ENCODE data around the gene IGF2R. TPM values are rescaled to one million over a fixed set of nuclear protein-coding genes. Genes with fewer than 3 reads are reported as not detected.
"Not testable (repeated sequence)": the region's sequence is repeated elsewhere in the genome, so short reads cannot be mapped to it uniquely, and the experiment has no call there.

Gene IGF2R
- total RNA-seq = 10 to 100 TPM; 57.4 to 59.8 TPM

DNA sequence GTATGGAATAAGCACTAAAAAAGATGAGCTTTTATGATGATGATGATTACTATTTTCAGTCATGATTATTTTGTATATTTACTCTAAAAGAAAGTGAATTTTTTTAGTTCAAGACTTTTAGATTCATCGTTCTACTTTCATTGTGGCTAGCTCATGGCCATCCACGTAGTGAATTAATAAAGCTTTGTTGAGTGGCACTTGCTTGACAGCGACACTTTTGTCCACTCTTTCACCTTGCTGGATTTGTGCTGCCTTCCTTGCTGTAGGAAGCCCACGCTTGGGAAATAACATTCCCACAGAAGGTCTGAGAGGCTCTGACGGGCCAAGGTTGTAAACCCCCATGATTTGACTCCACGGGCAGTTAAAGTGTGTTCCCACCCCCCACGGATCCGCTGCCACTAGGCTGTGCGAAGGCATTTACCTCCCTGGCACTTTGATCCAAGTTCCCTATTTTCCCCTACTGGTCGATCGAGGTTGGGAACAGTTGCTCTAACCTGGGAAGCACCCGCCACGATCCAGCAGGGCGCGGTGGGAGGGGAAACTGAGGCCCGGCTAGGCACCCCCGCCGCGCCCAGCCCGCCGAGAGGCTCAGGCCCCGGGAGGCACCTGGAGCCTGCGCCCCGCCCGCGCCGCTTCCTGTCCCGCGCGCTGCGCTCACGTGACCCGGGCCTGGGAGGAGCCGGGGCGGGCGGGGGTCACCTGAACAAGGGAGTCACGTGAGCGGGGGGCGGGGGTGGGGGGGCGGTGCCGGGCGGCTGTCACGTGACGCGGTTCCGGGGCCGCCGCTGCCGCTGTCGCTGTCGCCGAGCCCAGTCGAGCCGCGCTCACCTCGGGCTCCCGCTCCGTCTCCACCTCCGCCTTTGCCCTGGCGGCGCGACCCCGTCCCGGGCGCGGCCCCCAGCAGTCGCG is at the start of gene IGF2R:
Gene IGF2R, plus strand, starts transcription at position 788 of the 909 bp plus-strand sequence. CDS start 165 bp downstream, outside the sequence.
- peak within 1 kb of the TSS; percentile 94 for H3K27ac Mint-ChIP-seq
- peak within 1 kb of the TSS; percentile 92 for H3K4me3 Mint-ChIP-seq
- peaks cover 19% of the 10 kb centered on the region for H3K36me3 Mint-ChIP-seq (ENCODE audit: low read depth)
- ATAC-seq (peak; percentile 89), DNase-seq (peak; percentile 95)
- ChIA-PET CTCF (interaction anchor here (0.7 to 1.6 kb wide), 7 partner anchors 8 to 115 kb away, joined by 3 to 5 read pairs (median 4); no protein-coding TSS in a partner anchor), POLR2A (interaction anchor here (0.7 to 4.9 kb wide), 12 partner anchors 12 to 242 kb away, joined by 3 to 69 read pairs (median 4); partner anchors contain the start of genes MRPL18, TCP1 and WTAP)
- H3K4me1 Mint-ChIP-seq (ENCODE audit: low read depth) = peaks cover 41% of the 10 kb centered on the region
- H3K27me3 Mint-ChIP-seq (ENCODE audit: low read depth) = peaks cover 17% of the 10 kb centered on the region
- H3K9me3 Mint-ChIP-seq (ENCODE audit: insufficient read depth) = no peaks in the 10 kb centered on the region

DNA sequence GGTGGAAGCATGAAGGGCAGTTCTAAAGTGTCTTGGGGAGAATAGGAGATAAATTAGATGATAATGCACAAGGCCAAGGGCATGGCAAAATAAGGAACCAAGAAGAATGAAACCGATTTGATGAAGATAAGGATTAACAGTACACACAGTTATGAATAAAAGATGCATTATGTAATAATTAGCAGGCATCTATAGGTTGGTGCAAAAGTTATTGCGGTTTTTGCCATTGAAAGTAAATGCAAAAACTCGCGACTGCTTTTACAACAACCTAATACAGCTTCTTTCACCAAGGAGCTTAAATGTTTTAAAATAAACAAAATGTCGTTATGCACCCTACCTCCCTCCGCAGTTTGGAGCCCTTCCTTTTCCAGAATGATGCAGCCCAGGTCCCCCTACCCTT is 49.1 kb upstream of the IGF2R start:
- Mint-ChIP-seq H3K27ac (no peak overlapping the region), H3K4me3 (no peak overlapping the region), H3K4me1 (ENCODE audit: low read depth) (no peaks in the 10 kb centered on the region), H3K9me3 (ENCODE audit: insufficient read depth) (no peaks in the 10 kb centered on the region), H3K27me3 (ENCODE audit: low read depth) (peaks cover 15% of the 10 kb centered on the region), H3K36me3 (ENCODE audit: low read depth) (no peaks in the 10 kb centered on the region)
- ChIA-PET POLR2A (no interaction called here), CTCF (interaction anchor here (1.1 kb wide), 1 partner anchor 68 kb away, joined by 3 read pairs; no protein-coding TSS in a partner anchor)
- DNase-seq (no peak), ATAC-seq (no peak)

GRCh38 chr6:159924150-159924549 is 44.7 kb upstream of the IGF2R start:
- ATAC-seq; H3K9me3 Mint-ChIP-seq (ENCODE audit: insufficient read depth); H3K4me1 Mint-ChIP-seq (ENCODE audit: low read depth); H3K27ac Mint-ChIP-seq; H3K4me3 Mint-ChIP-seq; H3K36me3 Mint-ChIP-seq (ENCODE audit: low read depth); POLR2A ChIA-PET; DNase-seq: not testable (repeated sequence)
- CTCF ChIA-PET = interaction anchor here (0.7 kb wide), 1 partner anchor 11 kb away, joined by 3 read pairs; no protein-coding TSS in a partner anchor
- H3K27me3 Mint-ChIP-seq (ENCODE audit: low read depth) = peaks cover 21% of the 10 kb centered on the region

DNA sequence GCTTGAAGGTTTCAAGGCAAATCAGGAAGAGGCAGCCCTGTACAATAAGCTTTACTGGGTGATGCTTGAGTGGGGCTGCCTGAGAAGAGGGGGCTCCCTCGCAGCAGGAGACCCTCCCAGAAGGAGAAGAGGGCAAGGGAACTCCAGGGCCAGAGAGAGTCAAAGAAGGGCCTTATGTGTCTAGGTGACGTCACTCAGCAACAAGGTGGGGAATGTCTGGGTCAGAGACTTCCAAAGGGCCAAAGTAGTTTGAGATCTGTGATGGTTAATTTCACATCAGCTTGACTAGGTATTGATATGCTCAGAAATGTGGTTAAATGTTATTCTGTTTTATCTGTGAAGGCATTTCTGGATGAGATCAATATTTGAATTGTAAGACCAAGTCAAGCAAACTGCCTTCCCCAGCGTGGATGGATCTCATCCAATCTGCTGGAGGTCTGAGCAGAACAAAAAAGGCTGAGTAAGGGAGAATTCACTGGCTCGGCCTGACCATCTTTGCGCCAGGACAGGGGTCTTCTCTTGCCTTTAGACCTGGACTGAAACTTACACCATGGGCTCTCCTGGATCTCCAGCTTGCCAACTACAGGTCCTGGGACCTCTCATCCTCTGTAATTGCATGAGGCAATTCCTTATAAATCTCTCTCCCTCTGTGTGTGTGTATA is 42.2 kb upstream of the IGF2R start:
- POLR2A ChIA-PET = no interaction called here
- no peaks in the 10 kb centered on the region for H3K9me3 Mint-ChIP-seq (ENCODE audit: insufficient read depth)
- H3K27ac Mint-ChIP-seq = no peak overlapping the region
- no peak overlapping the region for H3K4me3 Mint-ChIP-seq
- no peak for DNase-seq
- H3K27me3 Mint-ChIP-seq (ENCODE audit: low read depth) = peaks cover 14% of the 10 kb centered on the region
- H3K4me1 Mint-ChIP-seq (ENCODE audit: low read depth) = peaks cover 10% of the 10 kb centered on the region
- H3K36me3 Mint-ChIP-seq (ENCODE audit: low read depth) = no peaks in the 10 kb centered on the region
- CTCF ChIA-PET = no interaction called here
- ATAC-seq = no peak

- no peak overlapping the region for H3K27ac Mint-ChIP-seq
- ATAC-seq (no peak), DNase-seq (no peak)
- POLR2A ChIA-PET = interaction anchor here (0.6 to 0.7 kb wide), 3 partner anchors 85 to 203 kb away, joined by 3 read pairs; partner anchors contain the start of genes TCP1 and WTAP
- peaks cover 10% of the 10 kb centered on the region for H3K4me1 Mint-ChIP-seq (ENCODE audit: low read depth)
- CTCF ChIA-PET = interaction anchor here (1.1 kb wide), 1 partner anchor 604 kb away, joined by 3 read pairs; no protein-coding TSS in a partner anchor
- no peak overlapping the region for H3K4me3 Mint-ChIP-seq
- H3K36me3 Mint-ChIP-seq (ENCODE audit: low read depth) = no peaks in the 10 kb centered on the region
- H3K9me3 Mint-ChIP-seq (ENCODE audit: insufficient read depth) = no peaks in the 10 kb centered on the region
- peaks cover 6% of the 10 kb centered on the region for H3K27me3 Mint-ChIP-seq (ENCODE audit: low read depth)
Measured at GRCh38 chr6:159929819-159930218, 39.1 kb upstream of the IGF2R start.

- peaks cover 4% of the 10 kb centered on the region for H3K9me3 Mint-ChIP-seq (ENCODE audit: insufficient read depth)
- peaks cover 3% of the 10 kb centered on the region for H3K27me3 Mint-ChIP-seq (ENCODE audit: low read depth)
- H3K36me3 Mint-ChIP-seq (ENCODE audit: low read depth) = no peaks in the 10 kb centered on the region
- peaks cover 10% of the 10 kb centered on the region for H3K4me1 Mint-ChIP-seq (ENCODE audit: low read depth)
- H3K27ac Mint-ChIP-seq = no peak overlapping the region
- DNase-seq = no peak
- ChIA-PET CTCF (no interaction called here), POLR2A (no interaction called here)
- H3K4me3 Mint-ChIP-seq = no peak overlapping the region
- ATAC-seq = no peak
Measured at GRCh38 chr6:159931112-159931511, 37.8 kb upstream of the IGF2R start.

DNA sequence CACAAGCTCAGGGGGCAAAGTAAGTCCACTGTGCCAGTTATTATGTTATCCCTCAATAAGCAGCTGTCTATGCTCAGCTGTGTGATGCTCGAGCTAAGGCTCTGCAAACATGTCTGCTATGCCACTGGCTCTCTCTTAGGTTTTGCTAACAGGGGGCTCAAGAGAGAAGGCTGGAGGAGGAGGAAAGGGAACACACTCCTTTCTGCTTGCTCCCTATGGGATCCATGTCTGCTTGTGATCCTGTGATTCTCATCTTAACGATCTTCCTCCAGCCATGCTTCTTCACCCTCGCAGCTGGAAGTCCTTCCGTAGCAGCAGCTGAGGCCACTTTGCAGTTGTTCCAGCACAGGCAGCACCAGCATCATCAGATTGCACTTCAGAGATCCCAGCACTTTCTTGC is 37.0 kb upstream of the IGF2R start:
- H3K4me1 Mint-ChIP-seq (ENCODE audit: low read depth) = peaks cover 10% of the 10 kb centered on the region
- ChIA-PET POLR2A (no interaction called here), CTCF (interaction anchor here (0.8 kb wide), 1 partner anchor 10 kb away, joined by 3 read pairs; no protein-coding TSS in a partner anchor)
- no peaks in the 10 kb centered on the region for H3K27me3 Mint-ChIP-seq (ENCODE audit: low read depth)
- no peak overlapping the region for H3K4me3 Mint-ChIP-seq
- H3K9me3 Mint-ChIP-seq (ENCODE audit: insufficient read depth) = peaks cover 7% of the 10 kb centered on the region
- DNase-seq (no peak), ATAC-seq (no peak)
- no peaks in the 10 kb centered on the region for H3K36me3 Mint-ChIP-seq (ENCODE audit: low read depth)
- H3K27ac Mint-ChIP-seq = no peak overlapping the region

GRCh38 chr6:159933077-159933476 is 35.8 kb upstream of the IGF2R start:
- H3K27me3 Mint-ChIP-seq (ENCODE audit: low read depth) = peaks cover 2% of the 10 kb centered on the region
- POLR2A ChIA-PET = no interaction called here
- H3K4me1 Mint-ChIP-seq (ENCODE audit: low read depth) = peaks cover 10% of the 10 kb centered on the region
- peaks cover 7% of the 10 kb centered on the region for H3K9me3 Mint-ChIP-seq (ENCODE audit: insufficient read depth)
- no peak overlapping the region for H3K4me3 Mint-ChIP-seq
- ATAC-seq (no peak), DNase-seq (no peak)
- CTCF ChIA-PET = no interaction called here
- no peaks in the 10 kb centered on the region for H3K36me3 Mint-ChIP-seq (ENCODE audit: low read depth)
- no peak overlapping the region for H3K27ac Mint-ChIP-seq

DNA sequence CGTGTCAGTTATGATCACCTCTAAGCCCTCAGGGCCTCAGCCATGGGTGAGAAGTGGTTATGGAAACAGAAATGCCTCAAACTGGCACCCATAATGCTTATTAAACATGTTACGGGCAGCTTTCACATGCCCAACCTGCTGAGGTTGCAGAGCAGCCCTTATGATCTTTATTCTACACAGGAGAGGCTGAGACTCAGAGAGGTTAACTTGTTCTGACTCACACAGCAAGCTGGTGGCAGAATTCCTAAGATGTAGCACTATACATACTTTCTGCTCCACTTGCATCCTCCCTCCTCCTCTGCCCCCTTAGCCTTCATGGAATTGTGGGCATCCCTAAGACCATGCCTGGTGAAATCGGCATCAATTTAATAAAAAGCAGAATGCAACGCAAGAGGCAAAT is 34.7 kb upstream of the IGF2R start:
- Mint-ChIP-seq H3K4me3 (no peak overlapping the region), H3K27ac (no peak overlapping the region), H3K4me1 (ENCODE audit: low read depth) (peaks cover 10% of the 10 kb centered on the region), H3K27me3 (ENCODE audit: low read depth) (peaks cover 6% of the 10 kb centered on the region), H3K36me3 (ENCODE audit: low read depth) (no peaks in the 10 kb centered on the region), H3K9me3 (ENCODE audit: insufficient read depth) (peaks cover 7% of the 10 kb centered on the region)
- ChIA-PET POLR2A (no interaction called here), CTCF (interaction anchor here (0.8 kb wide), 1 partner anchor 71 kb away, joined by 3 read pairs; no protein-coding TSS in a partner anchor)
- no peak for ATAC-seq
- DNase-seq = no peak

- H3K4me3 Mint-ChIP-seq = no peak overlapping the region
- no peak for DNase-seq
- H3K27ac Mint-ChIP-seq = no peak overlapping the region
- ChIA-PET POLR2A (no interaction called here), CTCF (interaction anchor here (0.8 kb wide), 1 partner anchor 72 kb away, joined by 3 read pairs; no protein-coding TSS in a partner anchor)
- H3K27me3 Mint-ChIP-seq (ENCODE audit: low read depth) = peaks cover 6% of the 10 kb centered on the region
- H3K36me3 Mint-ChIP-seq (ENCODE audit: low read depth) = no peaks in the 10 kb centered on the region
- H3K4me1 Mint-ChIP-seq (ENCODE audit: low read depth) = peaks cover 10% of the 10 kb centered on the region
- ATAC-seq = no peak
- peaks cover 7% of the 10 kb centered on the region for H3K9me3 Mint-ChIP-seq (ENCODE audit: insufficient read depth)
Measured at GRCh38 chr6:159935065-159935464, 33.8 kb upstream of the IGF2R start.

GRCh38 chr6:159935633-159936032 is 33.2 kb upstream of the IGF2R start:
- POLR2A ChIA-PET = no interaction called here
- DNase-seq (no peak), ATAC-seq (no peak)
- H3K36me3 Mint-ChIP-seq (ENCODE audit: low read depth) = no peaks in the 10 kb centered on the region
- peaks cover 6% of the 10 kb centered on the region for H3K4me1 Mint-ChIP-seq (ENCODE audit: low read depth)
- H3K4me3 Mint-ChIP-seq = no peak overlapping the region
- no peak overlapping the region for H3K27ac Mint-ChIP-seq
- CTCF ChIA-PET = no interaction called here
- peaks cover 6% of the 10 kb centered on the region for H3K27me3 Mint-ChIP-seq (ENCODE audit: low read depth)
- peaks cover 7% of the 10 kb centered on the region for H3K9me3 Mint-ChIP-seq (ENCODE audit: insufficient read depth)

DNA sequence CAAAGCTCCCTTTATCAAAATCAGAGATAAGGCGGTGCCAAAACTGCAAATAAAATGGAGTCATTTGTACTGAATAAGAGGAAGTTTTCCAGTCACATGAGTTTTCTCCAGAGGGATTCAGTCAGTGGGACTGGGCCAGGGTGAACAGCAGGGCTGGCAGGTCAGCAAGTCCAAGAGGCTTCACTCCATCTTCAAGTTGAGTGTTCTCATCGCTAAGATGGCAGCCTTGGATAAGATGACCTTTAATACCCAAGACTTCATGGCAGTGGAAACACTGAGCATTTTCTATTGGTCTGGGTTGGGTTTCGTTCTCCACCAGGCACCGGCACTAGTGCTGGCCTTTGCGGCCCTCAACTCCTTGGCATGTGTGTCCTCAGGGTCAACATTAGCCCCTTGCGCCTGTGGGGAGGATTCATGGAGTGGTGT is 29.3 kb upstream of the IGF2R start:
- Mint-ChIP-seq H3K36me3 (ENCODE audit: low read depth) (peaks cover 2% of the 10 kb centered on the region), H3K27ac (no peak overlapping the region), H3K4me3 (no peak overlapping the region), H3K27me3 (ENCODE audit: low read depth) (peaks cover 14% of the 10 kb centered on the region), H3K9me3 (ENCODE audit: insufficient read depth) (peaks cover 9% of the 10 kb centered on the region), H3K4me1 (ENCODE audit: low read depth) (peaks cover 8% of the 10 kb centered on the region)
- ChIA-PET CTCF (no interaction called here), POLR2A (no interaction called here)
- no peak for DNase-seq
- ATAC-seq = no peak
